GM19238 (cell line): ENCODE measurements around the gene ATF7IP.
A peak's percentile ranks its signal among the peaks of the same experiment; 100 is the strongest.

Experiments
- DNase-seq: peaks from one replicate; pipeline ENCODE4 v3.0.0; 2011; ENCODE audit warnings: low spot score; ENCODE audit not compliant: insufficient read length

Gene ATF7IP

GRCh38 chr12:14410177-14410576 lies 44.7 kb downstream of the ATF7IP start:
- no peak for DNase-seq

- DNase-seq: no peak
Measured at GRCh38 chr12:14410841-14411569, 45.5 kb downstream of the ATF7IP start.

- no peak for DNase-seq
Measured at GRCh38 chr12:14416658-14417057, 51.2 kb downstream of the ATF7IP start.

GRCh38 chr12:14417715-14418114 lies 52.2 kb downstream of the ATF7IP start:
- no peak for DNase-seq

GRCh38 chr12:14418451-14418890 lies 53.0 kb downstream of the ATF7IP start:
- DNase-seq: no peak

- no peak for DNase-seq
Measured at GRCh38 chr12:14422516-14423230, 57.2 kb downstream of the ATF7IP start.

- no peak for DNase-seq
Measured at GRCh38 chr12:14424545-14424944, 59.1 kb downstream of the ATF7IP start.

- no peak for DNase-seq
Measured at GRCh38 chr12:14426792-14427191, 61.3 kb downstream of the ATF7IP start.

- no peak for DNase-seq
Measured at GRCh38 chr12:14427929-14428328, 62.4 kb downstream of the ATF7IP start.

- no peak for DNase-seq
Measured at GRCh38 chr12:14430394-14430986, 65.0 kb downstream of the ATF7IP start.

- no peak for DNase-seq
Measured at GRCh38 chr12:14431975-14432374, 66.5 kb downstream of the ATF7IP start.

- DNase-seq: no peak
Measured at GRCh38 chr12:14435627-14436026, 70.1 kb downstream of the ATF7IP start.

- no peak for DNase-seq
Measured at GRCh38 chr12:14442221-14442881, 76.9 kb downstream of the ATF7IP start.

- no peak for DNase-seq
Measured at GRCh38 chr12:14443531-14443930, 78.0 kb downstream of the ATF7IP start.

- no peak for DNase-seq
Measured at GRCh38 chr12:14450479-14450878, 85.0 kb downstream of the ATF7IP start.

- DNase-seq: no peak
Measured at GRCh38 chr12:14452336-14452735, 86.9 kb downstream of the ATF7IP start.

GRCh38 chr12:14452865-14453264 lies 87.4 kb downstream of the ATF7IP start:
- no peak for DNase-seq

GRCh38 chr12:14454098-14454907 lies 88.8 kb downstream of the ATF7IP start:
- peak; percentile 9 for DNase-seq

- no peak for DNase-seq
Measured at GRCh38 chr12:14460212-14460841, 94.8 kb downstream of the ATF7IP start.

- DNase-seq: no peak
Measured at GRCh38 chr12:14471497-14471896, 106.0 kb downstream of the ATF7IP start.
